GM19351 (cell line): ENCODE results near the gene PPP2R5E.
"Not testable (repeated sequence)": the region's sequence is repeated elsewhere in the genome, so short reads cannot be mapped to it uniquely, and the experiment has no call there.

ENCODE experiments used
- ATAC-seq: cut with Tn5 transposase; IDR thresholded peaks from one replicate; pipeline ENCODE4 v1.9.1; 2021; ENCODE audit warnings: mild to moderate bottlenecking, moderate library complexity; ENCODE audit not compliant: unreplicated experiment

Gene PPP2R5E

GRCh38 chr14:63392236-63392635, 150.9 kb downstream of the PPP2R5E start:
- no peak for ATAC-seq

GRCh38 chr14:63388766-63389431, 154.3 kb downstream of the PPP2R5E start:
- ATAC-seq = peak; percentile 88

- no peak for ATAC-seq
These were observed 155.5 kb downstream of the PPP2R5E start for GRCh38 chr14:63387711-63388110.

- ATAC-seq = peak; percentile 99
These were observed 159.3 kb downstream of the PPP2R5E start for GRCh38 chr14:63383776-63384367.

- ATAC-seq = no peak
These were observed 164.7 kb downstream of the PPP2R5E start for GRCh38 chr14:63378444-63378843.

GRCh38 chr14:63375769-63376168, 167.4 kb downstream of the PPP2R5E start:
- ATAC-seq = no peak

GRCh38 chr14:63371613-63372012, 171.6 kb downstream of the PPP2R5E start:
- ATAC-seq = not testable (repeated sequence)

- ATAC-seq = peak; percentile 80
These were observed 172.1 kb downstream of the PPP2R5E start for GRCh38 chr14:63371033-63371432.

GRCh38 chr14:63367742-63368364, 175.3 kb downstream of the PPP2R5E start:
- ATAC-seq = no peak

- ATAC-seq = no peak
These were observed 180.8 kb downstream of the PPP2R5E start for GRCh38 chr14:63362389-63362819.

GRCh38 chr14:63361790-63362189, 181.4 kb downstream of the PPP2R5E start:
- ATAC-seq = no peak

GRCh38 chr14:63357841-63358240, 185.3 kb downstream of the PPP2R5E start:
- ATAC-seq = no peak

GRCh38 chr14:63345826-63346225, 197.4 kb downstream of the PPP2R5E start:
- no peak for ATAC-seq

- ATAC-seq = no peak
These were observed 198.8 kb downstream of the PPP2R5E start for GRCh38 chr14:63344336-63344735.

GRCh38 chr14:63343878-63344277, 199.3 kb downstream of the PPP2R5E start:
- ATAC-seq = no peak

- ATAC-seq = no peak
These were observed 200.8 kb downstream of the PPP2R5E start for GRCh38 chr14:63342371-63342770.

- ATAC-seq = no peak
These were observed 214.1 kb downstream of the PPP2R5E start for GRCh38 chr14:63328787-63329737.

GRCh38 chr14:63326840-63327239, 216.3 kb downstream of the PPP2R5E start:
- ATAC-seq = no peak

GRCh38 chr14:63322897-63323573, 220.1 kb downstream of the PPP2R5E start:
- ATAC-seq = no peak

- no peak for ATAC-seq
These were observed 220.7 kb downstream of the PPP2R5E start for GRCh38 chr14:63322472-63322871.
